ENCODE data around the gene BAG3. TPM values are rescaled to one million over a fixed set of nuclear protein-coding genes. Genes with fewer than 3 reads are reported as not detected.

BAG3 gene
- polyA plus RNA-seq, 1 experiment, result 19.8 TPM

DNA sequence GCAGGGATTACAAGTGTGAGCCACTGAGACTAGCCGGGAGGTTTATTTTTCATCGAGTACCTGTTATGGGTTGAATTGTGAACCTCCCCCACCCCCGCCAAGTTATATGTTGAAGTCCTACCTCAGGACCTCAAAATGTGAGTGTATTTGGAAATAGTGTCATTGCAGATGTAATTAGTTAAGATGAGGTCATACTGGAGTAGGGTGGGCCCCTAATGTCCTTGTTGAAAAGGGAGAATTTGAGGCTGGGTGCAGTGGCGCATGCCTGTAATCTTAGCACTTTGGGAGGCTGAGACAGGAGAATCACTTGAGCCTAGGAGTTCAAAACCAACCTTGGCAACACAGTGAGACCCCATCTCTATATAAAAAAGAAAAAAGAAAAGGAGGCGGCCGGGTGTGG is 10.8 kb upstream of the BAG3 start:
- CTCF ChIA-PET, result no interaction called here
- Histone ChIP-seq H3K4me3 (ENCODE audit: low read depth, low read length) (no peak overlapping the region), H3K36me3 (ENCODE audit: control insufficient read depth, insufficient read depth, low read length) (no peaks in the 10 kb centered on the region), H3K27me3 (ENCODE audit: control insufficient read depth, insufficient read depth, low read length) (no peaks in the 10 kb centered on the region)
- no peak for DNase-seq (ENCODE audit: low read depth)
- TF ChIP-seq CTCF (IDR thresholded peaks at IDR 0.05; ENCODE audit: insufficient read depth, low read depth, low read length), result no peak
- POLR2A ChIA-PET, result no interaction called here

GRCh38 chr10:119640875-119641526 is 10.2 kb upstream of the BAG3 start:
- Histone ChIP-seq H3K36me3 (ENCODE audit: control insufficient read depth, insufficient read depth, low read length) (no peaks in the 10 kb centered on the region), H3K27me3 (ENCODE audit: control insufficient read depth, insufficient read depth, low read length) (no peaks in the 10 kb centered on the region), H3K4me3 (ENCODE audit: low read depth, low read length) (no peak overlapping the region)
- no peak for DNase-seq (ENCODE audit: low read depth)
- POLR2A ChIA-PET, result no interaction called here
- CTCF ChIA-PET, result interaction anchor here (0.8 kb wide), 1 partner anchor 54 kb away, joined by 4 read pairs; no protein-coding TSS in a partner anchor
- TF ChIP-seq CTCF (IDR thresholded peaks at IDR 0.05; ENCODE audit: insufficient read depth, low read depth, low read length), result no peak

GRCh38 chr10:119642556-119643111 is 8.5 kb upstream of the BAG3 start:
- POLR2A ChIA-PET, result no interaction called here
- H3K27me3 ChIP-seq (ENCODE audit: control insufficient read depth, insufficient read depth, low read length), result no peaks in the 10 kb centered on the region
- H3K4me3 ChIP-seq (ENCODE audit: low read depth, low read length), result no peak overlapping the region
- DNase-seq (ENCODE audit: low read depth), result no peak
- CTCF ChIA-PET, result interaction anchor here (2.8 kb wide), 1 partner anchor 9 kb away, joined by 12 read pairs; no protein-coding TSS in a partner anchor
- H3K36me3 ChIP-seq (ENCODE audit: control insufficient read depth, insufficient read depth, low read length), result no peaks in the 10 kb centered on the region
- no peak for TF ChIP-seq CTCF (IDR thresholded peaks at IDR 0.05; ENCODE audit: insufficient read depth, low read depth, low read length)

- 0 out of 2 replicates have a peak, but pooled peaks have one; percentile 8 for TF ChIP-seq CTCF (IDR thresholded peaks at IDR 0.05; ENCODE audit: insufficient read depth, low read depth, low read length)
- H3K36me3 ChIP-seq (ENCODE audit: control insufficient read depth, insufficient read depth, low read length), result no peaks in the 10 kb centered on the region
- DNase-seq (ENCODE audit: low read depth), result no peak
- no peaks in the 10 kb centered on the region for H3K27me3 ChIP-seq (ENCODE audit: control insufficient read depth, insufficient read depth, low read length)
- no peak overlapping the region for H3K4me3 ChIP-seq (ENCODE audit: low read depth, low read length)
- CTCF ChIA-PET, result interaction anchor here (0.7 to 2.8 kb wide), 2 partner anchors 10 to 12 kb away, joined by 3 to 12 read pairs; no protein-coding TSS in a partner anchor
- POLR2A ChIA-PET, result no interaction called here
Observed at GRCh38 chr10:119643306-119644204, 7.6 kb upstream of the BAG3 start.
